ENCODE measurements around the gene OR6A2.
"Not testable (repeated sequence)": the region's sequence is repeated elsewhere in the genome, so short reads cannot be mapped to it uniquely, and the experiment has no call there.

Gene OR6A2

GRCh38 chr11:6812390-6813005 is 13.0 kb upstream of the OR6A2 start:
- no peak overlapping the region for H3K4me3 ChIP-seq (ENCODE audit: low read depth, low read length)
- DNase-seq (ENCODE audit: low read depth), result peak; percentile 68
- peak; percentile 97 for TF ChIP-seq CTCF (IDR thresholded peaks at IDR 0.05; ENCODE audit: insufficient read depth, low read depth, low read length, missing control alignments)

- DNase-seq (ENCODE audit: low read depth); H3K4me3 ChIP-seq (ENCODE audit: low read depth, low read length): not testable (repeated sequence)
Measured at GRCh38 chr11:6801075-6801474, 1.6 kb upstream of the OR6A2 start.

- H3K4me3 ChIP-seq (ENCODE audit: low read depth, low read length), result no peak overlapping the region
- no peak for TF ChIP-seq CTCF (IDR thresholded peaks at IDR 0.05; ENCODE audit: insufficient read depth, low read depth, low read length, missing control alignments)
- DNase-seq (ENCODE audit: low read depth), result no peak
Measured at GRCh38 chr11:6794639-6795038, 4.8 kb downstream of the OR6A2 start.

- H3K4me3 ChIP-seq (ENCODE audit: low read depth, low read length), result no peak overlapping the region
- TF ChIP-seq CTCF (IDR thresholded peaks at IDR 0.05; ENCODE audit: insufficient read depth, low read depth, low read length, missing control alignments), result no peak
- DNase-seq (ENCODE audit: low read depth), result no peak
Measured at GRCh38 chr11:6790546-6790945, 8.9 kb downstream of the OR6A2 start.

GRCh38 chr11:6782720-6783119 is 16.8 kb downstream of the OR6A2 start, which contains the start of gene OR2AG1:
OR2AG1 (plus strand) TSS chr11:6783020; CDS start chr11:6785038, 2,018 bp downstream.
- TF ChIP-seq CTCF (IDR thresholded peaks at IDR 0.05; ENCODE audit: insufficient read depth, low read depth, low read length, missing control alignments), result no peak
- no peak for DNase-seq (ENCODE audit: low read depth)
- H3K4me3 ChIP-seq (ENCODE audit: low read depth, low read length), result no peak within 1 kb of the TSS

- TF ChIP-seq CTCF (IDR thresholded peaks at IDR 0.05; ENCODE audit: insufficient read depth, low read depth, low read length, missing control alignments), result no peak
- H3K4me3 ChIP-seq (ENCODE audit: low read depth, low read length), result no peak overlapping the region
- no peak for DNase-seq (ENCODE audit: low read depth)
Measured at GRCh38 chr11:6780829-6781228, 18.7 kb downstream of the OR6A2 start.

GRCh38 chr11:6778518-6778917 is 21.0 kb downstream of the OR6A2 start:
- TF ChIP-seq CTCF (IDR thresholded peaks at IDR 0.05; ENCODE audit: insufficient read depth, low read depth, low read length, missing control alignments), result no peak
- no peak for DNase-seq (ENCODE audit: low read depth)
- H3K4me3 ChIP-seq (ENCODE audit: low read depth, low read length), result no peak overlapping the region

All from GM12865 (cell line).